Heart right ventricle (tissue), 16 donors: Measurements from ENCODE around the gene PASD1. TPM values are rescaled to one million over a fixed set of nuclear protein-coding genes. Genes with fewer than 3 reads are reported as not detected.

ENCODE experiments used
- ATAC-seq, 8 donors: fragments of 200-7000 bp; cut with Tn5 transposase; one replicate each; pipeline ENCODE4 v1.9.1; 2020; ENCODE audit warnings: mild to moderate bottlenecking in 8 of 8, moderate library complexity in 8 of 8, moderate number of reproducible peaks in 1 of 8
- DNase-seq, 2 donors: peaks; one replicate each; pipeline ENCODE4 v3.0.0-alpha.2; 2020
- H3K27ac ChIP-seq, 10 donors: fragments of 200-600 bp; sonication (generic) in 2 of 10; one replicate each; pipeline versions ENCODE4 v1.5.0 to v1.8.0; 2020 to 2022; ENCODE audit warnings: mild to moderate bottlenecking in 3 of 10
- H3K27me3 ChIP-seq, 7 donors: fragments of 200-600 bp; one replicate each; pipeline ENCODE4 v1.8.0; 2021 to 2022; ENCODE audit warnings: mild to moderate bottlenecking in 2 of 7
- H3K36me3 ChIP-seq, 9 donors: fragments of 200-600 bp; sonication (generic) in 1 of 9; one replicate each; pipeline versions ENCODE4 v1.5.0 to v1.8.0; 2020 to 2022; ENCODE audit warnings: mild to moderate bottlenecking in 2 of 9
- H3K4me1 ChIP-seq, 9 donors: fragments of 200-600 bp; sonication (generic) in 1 of 9; one replicate each; pipeline versions ENCODE4 v1.5.0 to v1.8.0; 2020 to 2022; ENCODE audit warnings: mild to moderate bottlenecking in 4 of 9
- H3K4me3 ChIP-seq, 10 donors: fragments of 200-600 bp; sonication (generic) in 2 of 10; one replicate each; pipeline versions ENCODE4 v1.5.0 to v1.8.0; 2020 to 2022; ENCODE audit warnings: mild to moderate bottlenecking in 7 of 10, moderate library complexity in 2 of 10
- H3K9me3 ChIP-seq, 11 donors: fragments of 200-600 bp in 10 of 11; sonication (generic) in 2 of 11; one replicate each; pipeline versions ENCODE4 v1.5.0 to v1.8.0; 2013 to 2022; ENCODE audit warnings: mild to moderate bottlenecking in 2 of 11, control low read depth in 1 of 11, moderate library complexity in 1 of 11
- WGBS, 2 donors: extraction: QIAGEN DNeasy Blood & Tissue Kit; methylation state at CpG; one replicate each; pipeline ENCODE4 v1.1.7; 2013; ENCODE audit warnings: inconsistent platforms in 1 of 2; 5-methylcytosine and 5-hydroxymethylcytosine counted together
- intact Hi-C, 10 donors: fragments of 100-400 bp; cut with DNase I; formaldehyde crosslinking; loops; one replicate each; pipeline versions ENCODE4 v1.11.1 to v1.14.2; 2022
- polyA plus RNA-seq, 2 donors: library from polyadenylated mRNA; stranded (reverse); fragments of 200-250 nt; gene quantifications; one replicate each; pipeline ENCODE4 v1.2.3, GENCODE V29; 2013
- total RNA-seq, 10 donors: library from RNA; stranded (reverse); fragmentation: NEBNext Ultra II Directional in 3 of 10; extraction: Animal tissue kit (Norgen Biotek cat#: 25700) in 3 of 10; gene quantifications; one replicate each; pipeline versions ENCODE4 v1.2.1 to v1.2.4, GENCODE V29; 2021 to 2023
- TF ChIP-seq, protein P1 (sequence below), 9 donors: fragments of 200-600 bp; sonication (generic) in 2 of 9; IDR thresholded peaks; one replicate each; pipeline versions ENCODE4 v1.5.0 to v1.8.0; 2021 to 2022; ENCODE audit warnings: antibody characterized with exemption in 9 of 9, mild to moderate bottlenecking in 5 of 9, moderate library complexity in 1 of 9
- donor health status: Arrhythmogenic right ventricular cardiomyopathy.
- donor health status: ischemic (EF 13 %, LVEDD 7.1; RV severe dilation, severe dysfunction).
- donor health status: healthy with polysubstance abuse.
- donor health status: DM: no; HTN: yes; CAD: no.
- donor health status: DM: no; HTN: no; CAD: no.
- donor health status: ischemic (EF 25% LVEDD 6.9; RV normal size, moderate dysfunction).
- donor health status: ischemic (EF 25% LVEDD 5.7; RV mildly dilated, moderate dysfunction).
- donor health status: healthy.
- donor health status: DM: yes; HTN: yes; CAD: no.
- donor health status: Ischemic cardiomyopathy.
- donor health status: ischemic (EF 35%, LVEDD 5.7; RV mildly dilated, moderate dysfunction).
- donor health status: nonischemic (EF 11% LVEDD 7.7; RV severe dilation, severe dysfunction).
- donor health status: DM: yes; HTN: yes; CAD: no.
- donor health status: PGD.
- donor health status: ischemic (EF 29% LVEDD 5.4; RV normal size, mild dysfunction).
- donor health status: nonischemic (EF 23%, LVEDD 6.1; RV moderate dilation, normal function).

PASD1 gene
- total and polyA plus RNA-seq, 12 donors: not detected

DNA sequence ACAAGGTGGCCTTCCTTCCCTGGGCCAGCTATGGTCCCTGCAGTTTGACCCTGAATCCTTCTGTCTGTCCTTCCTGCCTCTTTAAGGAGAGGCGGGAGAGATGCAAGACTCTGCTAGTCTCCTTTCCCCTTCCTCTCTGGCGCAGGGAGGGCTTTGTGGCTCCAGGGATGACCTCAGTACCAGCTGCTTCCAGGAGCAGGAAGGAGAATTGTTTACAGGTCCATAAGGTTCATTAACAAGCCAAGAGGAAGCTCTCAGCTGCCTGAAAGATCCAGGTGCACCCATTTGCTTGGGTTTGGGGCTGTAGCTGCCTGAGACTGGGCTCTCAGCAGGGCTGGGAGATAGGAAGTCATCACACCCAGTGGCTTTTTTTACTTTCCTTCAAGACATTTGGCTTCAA lies 148.3 kb downstream of the PASD1 start:
- H3K27ac ChIP-seq: peak overlapping the region in 7 of 10 donors; percentile 4 to 67 (median 49)
- peaks cover 0 to 25% (median 5%) of the 10 kb centered on the region in 9 donors for H3K4me1 ChIP-seq
- WGBS, 2 donors: 37 to 50% methylated on average over 1 to 2 of the region's 2 CpGs
- no peak overlapping the region for H3K4me3 ChIP-seq
- no peaks in the 10 kb centered on the region for H3K36me3 ChIP-seq
- TF ChIP-seq, protein P1, sequence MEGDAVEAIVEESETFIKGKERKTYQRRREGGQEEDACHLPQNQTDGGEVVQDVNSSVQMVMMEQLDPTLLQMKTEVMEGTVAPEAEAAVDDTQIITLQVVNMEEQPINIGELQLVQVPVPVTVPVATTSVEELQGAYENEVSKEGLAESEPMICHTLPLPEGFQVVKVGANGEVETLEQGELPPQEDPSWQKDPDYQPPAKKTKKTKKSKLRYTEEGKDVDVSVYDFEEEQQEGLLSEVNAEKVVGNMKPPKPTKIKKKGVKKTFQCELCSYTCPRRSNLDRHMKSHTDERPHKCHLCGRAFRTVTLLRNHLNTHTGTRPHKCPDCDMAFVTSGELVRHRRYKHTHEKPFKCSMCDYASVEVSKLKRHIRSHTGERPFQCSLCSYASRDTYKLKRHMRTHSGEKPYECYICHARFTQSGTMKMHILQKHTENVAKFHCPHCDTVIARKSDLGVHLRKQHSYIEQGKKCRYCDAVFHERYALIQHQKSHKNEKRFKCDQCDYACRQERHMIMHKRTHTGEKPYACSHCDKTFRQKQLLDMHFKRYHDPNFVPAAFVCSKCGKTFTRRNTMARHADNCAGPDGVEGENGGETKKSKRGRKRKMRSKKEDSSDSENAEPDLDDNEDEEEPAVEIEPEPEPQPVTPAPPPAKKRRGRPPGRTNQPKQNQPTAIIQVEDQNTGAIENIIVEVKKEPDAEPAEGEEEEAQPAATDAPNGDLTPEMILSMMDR (IDR thresholded peaks at IDR 0.05): no peak
- intact Hi-C loops: no loop called here
- peaks cover 0 to 13% (median 0%) of the 10 kb centered on the region in 7 donors for H3K27me3 ChIP-seq
- DNase-seq (peak in 1 of 2 donors; percentile 54), ATAC-seq (peak; percentile 29 to 92 (median 88))
- no peaks in the 10 kb centered on the region for H3K9me3 ChIP-seq

DNA sequence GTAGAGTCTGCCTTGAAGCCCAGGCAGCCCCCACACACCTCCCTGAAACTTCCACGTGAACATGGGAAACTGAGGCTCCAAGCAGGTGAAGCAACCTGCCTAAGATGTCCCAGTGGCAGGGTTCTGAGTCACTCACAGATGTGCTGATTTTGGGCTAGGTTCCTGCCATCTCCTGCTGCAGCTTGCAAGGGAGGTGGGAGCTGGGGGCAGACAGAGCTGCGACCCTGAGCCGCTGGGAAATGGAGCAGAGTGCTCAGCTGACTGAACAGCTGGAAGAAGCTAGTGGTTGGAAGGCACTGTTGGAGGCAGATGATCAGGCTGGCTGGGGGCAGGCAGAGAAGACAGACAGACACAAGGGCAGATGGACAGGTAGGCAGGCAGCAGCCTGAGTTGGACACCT lies 148.8 kb downstream of the PASD1 start:
- peak overlapping the region in 5 of 10 donors; percentile 15 to 67 (median 39) for H3K27ac ChIP-seq
- 37 to 67% methylated on average over 3 of the region's 3 CpGs for WGBS, 2 donors
- no peak for ATAC-seq

DNA sequence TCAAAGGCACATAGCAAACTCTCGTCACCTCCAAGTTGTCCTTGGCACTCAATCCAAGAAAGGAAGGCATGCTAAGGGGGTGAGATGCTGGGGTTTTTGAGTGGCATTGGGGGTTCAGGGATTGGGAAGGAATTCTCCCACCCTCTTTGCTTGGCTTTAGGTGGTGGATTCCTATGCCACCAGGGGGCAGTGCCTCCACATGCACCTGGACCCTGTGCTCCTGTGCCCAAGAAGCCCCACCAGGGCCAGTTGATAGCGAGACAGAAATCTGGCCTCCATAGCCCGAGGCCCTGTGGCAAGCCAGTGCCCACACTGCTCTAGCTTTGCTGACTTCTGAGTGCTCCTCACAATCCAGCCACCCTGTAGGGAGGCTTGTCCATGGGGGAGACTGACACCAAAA lies 150.4 kb downstream of the PASD1 start:
- intact Hi-C loops: no loop called here
- Histone ChIP-seq H3K36me3 (no peaks in the 10 kb centered on the region), H3K27ac (no peak overlapping the region), H3K27me3 (peaks cover 0 to 9% (median 0%) of the 10 kb centered on the region in 7 donors), H3K4me3 (no peak overlapping the region), H3K9me3 (no peaks in the 10 kb centered on the region), H3K4me1 (peaks cover 0 to 25% (median 5%) of the 10 kb centered on the region in 9 donors)
- ATAC-seq (peak in 3 of 8 donors; percentile 28 to 54 (median 43)), DNase-seq (peak in 1 of 2 donors; percentile 19)
- TF ChIP-seq, protein P1 (IDR thresholded peaks at IDR 0.05): peak in 8 of 9 donors; percentile 31 to 58 (median 46)
- WGBS, 2 donors: 52 to 67% methylated on average over 3 of the region's 3 CpGs

More for the DNA sequence above, 148.8 kb downstream of the PASD1 start:
- no peaks in the 10 kb centered on the region for H3K9me3 ChIP-seq
- no peak for DNase-seq
- H3K4me3 ChIP-seq: no peak overlapping the region
- no peaks in the 10 kb centered on the region for H3K36me3 ChIP-seq
- peaks cover 0 to 9% (median 0%) of the 10 kb centered on the region in 7 donors for H3K27me3 ChIP-seq
- intact Hi-C loops: no loop called here
- H3K4me1 ChIP-seq: peaks cover 0 to 25% (median 5%) of the 10 kb centered on the region in 9 donors
- TF ChIP-seq, protein P1 (IDR thresholded peaks at IDR 0.05): no peak

DNA sequence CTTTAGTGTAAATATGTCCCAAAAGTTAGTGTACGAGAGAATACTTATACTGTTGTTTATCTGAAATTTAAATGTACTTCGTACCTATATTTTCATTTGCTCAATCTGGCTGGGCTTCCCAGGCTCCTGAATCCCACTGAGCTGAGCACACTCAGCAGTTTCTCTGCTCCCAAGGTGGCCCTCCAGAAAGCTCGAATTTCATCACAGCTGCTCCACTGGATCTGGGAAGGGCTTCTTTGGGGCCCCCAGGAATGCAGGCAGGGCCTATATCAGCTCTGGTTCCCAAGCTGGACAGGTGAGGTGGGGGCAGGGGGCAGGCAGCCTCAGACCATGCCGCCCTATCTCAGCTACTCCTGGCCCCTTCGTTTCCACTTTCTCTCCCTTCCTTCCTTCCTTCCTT lies 150.9 kb downstream of the PASD1 start:
- Histone ChIP-seq H3K27me3 (peaks cover 0 to 9% (median 0%) of the 10 kb centered on the region in 7 donors), H3K27ac (no peak overlapping the region), H3K4me1 (peaks cover 0 to 25% (median 5%) of the 10 kb centered on the region in 9 donors), H3K36me3 (no peaks in the 10 kb centered on the region), H3K9me3 (no peaks in the 10 kb centered on the region), H3K4me3 (no peak overlapping the region)
- TF ChIP-seq, protein P1 (IDR thresholded peaks at IDR 0.05): no peak
- ATAC-seq: no peak
- no peak for DNase-seq
- 68 to 71% methylated on average over 4 to 5 of the region's 5 CpGs for WGBS, 2 donors
- intact Hi-C loops: no loop called here
